NCI-H146 treated with DMSO at 0.1 percent for 48 hours (cell line): ENCODE measurements around the gene TAGLN.
"Not testable (repeated sequence)": the region's sequence is repeated elsewhere in the genome, so short reads cannot be mapped to it uniquely, and the experiment has no call there.

Experiments
- DNase-seq: peaks from one replicate; lab custom pipeline; 2025; ENCODE audit not compliant: unreplicated experiment; lab: John Stamatoyannopoulos, UW

TAGLN gene

GRCh38 chr11:117180661-117181585, 18.2 kb upstream of the TAGLN start:
- DNase-seq = no peak

GRCh38 chr11:117181586-117182550, 17.3 kb upstream of the TAGLN start:
- no peak for DNase-seq

GRCh38 chr11:117182551-117182935, 16.6 kb upstream of the TAGLN start:
- DNase-seq = no peak

- DNase-seq = not testable (repeated sequence)
Observed at GRCh38 chr11:117183178-117183577, 16.0 kb upstream of the TAGLN start.

GRCh38 chr11:117183724-117184349, 15.3 kb upstream of the TAGLN start:
- no peak for DNase-seq

GRCh38 chr11:117185736-117186430, 13.3 kb upstream of the TAGLN start:
- DNase-seq = no peak

GRCh38 chr11:117186431-117186761, 12.8 kb upstream of the TAGLN start:
- no peak for DNase-seq

GRCh38 chr11:117187007-117187406, 12.2 kb upstream of the TAGLN start:
- no peak for DNase-seq

- no peak for DNase-seq
Observed at GRCh38 chr11:117187428-117187798, 11.8 kb upstream of the TAGLN start.

- no peak for DNase-seq
Observed at GRCh38 chr11:117187799-117188481, 11.2 kb upstream of the TAGLN start.

GRCh38 chr11:117188620-117189081, 10.5 kb upstream of the TAGLN start:
- no peak for DNase-seq

- DNase-seq = no peak
Observed at GRCh38 chr11:117189191-117189940, 9.8 kb upstream of the TAGLN start.

- no peak for DNase-seq
Observed at GRCh38 chr11:117189941-117190544, 9.1 kb upstream of the TAGLN start.

- no peak for DNase-seq
Observed at GRCh38 chr11:117191680-117192400, 7.3 kb upstream of the TAGLN start.

GRCh38 chr11:117192401-117192875, 6.7 kb upstream of the TAGLN start:
- no peak for DNase-seq

- DNase-seq = no peak
Observed at GRCh38 chr11:117193130-117194020, 5.8 kb upstream of the TAGLN start.

GRCh38 chr11:117194267-117194666, 4.9 kb upstream of the TAGLN start:
- no peak for DNase-seq
